BLaER1 (cell line): ENCODE results near the gene ZNF407.
A peak's percentile ranks its signal among the peaks of the same experiment; 100 is the strongest.
"Not testable (repeated sequence)": the region's sequence is repeated elsewhere in the genome, so short reads cannot be mapped to it uniquely, and the experiment has no call there.

ENCODE experiments used
- H3K27ac ChIP-seq: shearing (Covaris generic); formaldehyde crosslinking; 2 replicates; pipeline ENCODE4 v1.8.1; 2022
- H3K27me3 ChIP-seq: shearing (Covaris generic); formaldehyde crosslinking; 2 replicates; pipeline ENCODE4 v1.8.1; 2022
- H3K36me3 ChIP-seq: shearing (Covaris generic); formaldehyde crosslinking; 2 replicates; pipeline ENCODE4 v1.8.1; 2022
- H3K4me1 ChIP-seq: shearing (Covaris generic); formaldehyde crosslinking; 2 replicates; pipeline ENCODE4 v1.8.1; 2022
- H3K4me2 ChIP-seq: shearing (Covaris generic); formaldehyde crosslinking; 2 replicates; pipeline ENCODE4 v1.8.1; 2022
- H3K4me3 ChIP-seq: shearing (Covaris generic); formaldehyde crosslinking; 2 replicates; pipeline ENCODE4 v1.8.1; 2022
- H3K9ac ChIP-seq: shearing (Covaris generic); formaldehyde crosslinking; 2 replicates; pipeline ENCODE4 v1.8.1; 2022
- H3K9me3 ChIP-seq: shearing (Covaris generic); formaldehyde crosslinking; 2 replicates; pipeline ENCODE4 v1.8.1; 2022
- H4K20me1 ChIP-seq: shearing (Covaris generic); formaldehyde crosslinking; 2 replicates; pipeline ENCODE4 v1.8.1; 2022
- Cebpa-rat ChIP-seq: shearing (Covaris generic); IDR thresholded peaks from 2 replicates; pipeline ENCODE4 v1.8.1; 2022

ZNF407 gene

DNA sequence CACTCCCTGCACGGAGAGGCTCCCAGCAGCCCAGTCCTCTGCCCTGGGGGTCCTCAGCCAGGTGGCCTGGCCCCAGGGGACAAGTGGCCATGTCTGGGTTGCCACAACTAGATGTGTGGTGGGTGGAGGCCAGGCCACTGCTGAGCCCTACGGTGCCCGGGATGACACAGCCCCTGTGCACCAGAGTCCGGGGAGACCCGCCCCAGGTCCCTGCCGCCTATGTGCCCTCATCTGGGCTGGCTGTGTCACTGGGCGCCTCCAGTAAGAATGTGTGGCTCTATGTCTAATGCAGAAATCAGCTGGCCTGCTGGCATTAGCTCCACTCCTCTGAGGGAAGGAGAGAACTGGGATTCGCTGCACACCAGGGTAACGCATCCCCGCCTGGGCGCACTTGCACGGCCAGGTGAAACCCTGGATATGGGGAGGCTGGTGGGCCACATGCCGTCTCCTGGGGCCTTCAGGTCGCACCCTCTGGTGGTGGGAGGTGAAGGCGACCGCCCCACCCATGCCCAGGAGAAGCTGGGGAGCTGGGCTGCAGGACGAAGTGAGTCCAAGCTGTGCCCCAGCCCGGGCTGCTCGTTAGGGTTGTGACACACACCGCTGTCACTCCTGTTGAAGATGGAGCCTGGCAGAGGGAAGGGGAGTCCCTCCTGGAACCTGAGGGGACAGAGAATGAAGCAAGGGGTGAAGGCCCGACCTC lies 475.2 kb downstream of the ZNF407 start:
- no peak overlapping the region for H3K4me3 ChIP-seq
- H3K27me3 ChIP-seq: no peaks in the 10 kb centered on the region
- peaks cover 32% of the 10 kb centered on the region for H3K4me1 ChIP-seq
- H3K9ac ChIP-seq: no peak overlapping the region
- H3K4me2 ChIP-seq: no peak overlapping the region
- H4K20me1 ChIP-seq: no peaks in the 10 kb centered on the region
- peaks cover 26% of the 10 kb centered on the region for H3K9me3 ChIP-seq
- H3K36me3 ChIP-seq: no peaks in the 10 kb centered on the region
- no peak for TF ChIP-seq Cebpa-rat
- 0 out of 2 replicates have a peak overlapping the region, but pooled peaks have one; percentile 22 for H3K27ac ChIP-seq

DNA sequence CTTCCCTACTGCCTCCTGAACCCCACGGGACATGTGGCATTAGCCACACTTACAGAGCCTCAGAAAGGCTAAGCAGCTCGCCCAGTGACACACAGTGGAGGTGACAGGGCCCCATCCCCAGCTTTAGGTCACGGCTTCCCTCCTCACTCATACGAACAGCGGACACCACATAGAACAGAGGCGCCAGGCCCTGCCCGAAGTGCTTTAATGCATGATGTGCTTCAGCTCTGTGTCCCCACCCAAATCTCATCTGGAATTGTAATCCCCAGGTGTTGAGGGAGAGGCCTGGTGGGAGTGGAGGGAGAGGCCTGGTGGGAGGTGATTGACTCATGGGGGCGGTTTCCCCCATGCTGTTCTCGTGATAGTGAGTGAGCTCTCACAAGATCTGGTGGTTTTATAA lies 476.0 kb downstream of the ZNF407 start:
- Histone ChIP-seq H3K27ac (0 out of 2 replicates have a peak overlapping the region, but pooled peaks have one; percentile 22), H3K36me3 (no peaks in the 10 kb centered on the region), H3K27me3 (no peaks in the 10 kb centered on the region), H3K9me3 (peaks cover 34% of the 10 kb centered on the region), H3K4me2 (no peak overlapping the region), H3K9ac (no peak overlapping the region), H3K4me1 (peaks cover 32% of the 10 kb centered on the region), H3K4me3 (no peak overlapping the region), H4K20me1 (no peaks in the 10 kb centered on the region)
- TF ChIP-seq Cebpa-rat: no peak

DNA sequence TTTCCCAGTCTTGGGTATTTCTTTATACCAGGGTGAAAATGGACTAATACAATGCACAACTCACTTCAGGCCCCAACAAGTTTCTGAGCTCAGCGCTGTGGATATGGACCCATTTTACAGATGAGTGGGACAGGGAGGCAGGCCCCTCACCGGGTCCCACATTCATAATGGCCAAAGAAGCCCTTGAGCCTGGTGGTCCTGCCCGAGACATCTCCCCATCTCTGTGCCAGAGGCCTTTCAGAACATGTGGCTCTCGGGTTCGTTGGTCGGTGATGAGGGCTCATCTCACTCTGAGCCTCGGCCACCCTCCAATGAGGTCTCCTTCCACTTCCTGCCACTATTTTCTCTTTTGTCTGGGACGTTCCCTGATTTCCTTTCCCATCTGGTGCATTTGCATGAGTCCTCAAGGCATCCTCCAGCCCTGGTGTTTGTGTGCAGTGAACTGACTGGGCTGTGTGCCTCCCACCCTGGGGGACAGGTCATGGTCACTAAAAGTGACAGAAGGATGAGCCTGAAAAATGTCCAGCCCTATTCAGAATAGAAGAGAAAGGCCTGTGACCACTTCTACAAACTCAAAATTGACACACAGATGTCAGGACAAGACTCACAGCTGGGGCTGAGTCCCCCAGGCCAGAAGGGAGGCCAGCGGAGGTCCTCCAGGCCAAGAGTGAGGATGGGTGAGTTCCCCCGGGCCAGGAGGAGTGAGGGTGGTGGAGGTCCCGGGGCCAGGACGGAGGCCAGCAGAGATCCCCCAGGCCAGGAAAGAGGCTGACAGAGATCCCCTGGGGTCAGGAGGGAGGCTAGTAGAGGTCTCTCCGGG lies 476.7 kb downstream of the ZNF407 start:
- Histone ChIP-seq H3K9me3 (peaks cover 34% of the 10 kb centered on the region), H3K27me3 (no peaks in the 10 kb centered on the region), H3K9ac (no peak overlapping the region), H3K27ac (no peak overlapping the region), H4K20me1 (no peaks in the 10 kb centered on the region), H3K4me1 (peaks cover 32% of the 10 kb centered on the region), H3K36me3 (no peaks in the 10 kb centered on the region), H3K4me2 (no peak overlapping the region), H3K4me3 (no peak overlapping the region)
- no peak for TF ChIP-seq Cebpa-rat

DNA sequence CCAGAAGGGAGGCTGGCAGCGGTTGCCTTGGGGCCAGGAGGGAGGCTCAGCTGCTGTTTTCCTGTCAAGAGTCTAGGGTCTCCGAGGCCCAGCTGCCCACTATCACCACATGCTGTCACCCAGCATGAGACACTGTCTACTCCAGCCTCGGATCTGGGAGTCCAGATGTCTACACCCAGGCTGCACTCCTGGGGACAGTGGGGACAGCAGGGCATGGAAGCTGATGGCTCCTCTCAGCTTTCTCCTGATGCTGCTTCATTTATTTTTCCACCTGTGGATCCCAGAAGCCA lies 477.3 kb downstream of the ZNF407 start:
- Histone ChIP-seq H3K4me3 (no peak overlapping the region), H3K9me3 (peaks cover 34% of the 10 kb centered on the region), H3K27ac (no peak overlapping the region), H3K4me2 (no peak overlapping the region), H3K27me3 (no peaks in the 10 kb centered on the region), H3K9ac (no peak overlapping the region), H3K4me1 (peaks cover 26% of the 10 kb centered on the region), H3K36me3 (no peaks in the 10 kb centered on the region), H4K20me1 (no peaks in the 10 kb centered on the region)
- TF ChIP-seq Cebpa-rat: no peak

DNA sequence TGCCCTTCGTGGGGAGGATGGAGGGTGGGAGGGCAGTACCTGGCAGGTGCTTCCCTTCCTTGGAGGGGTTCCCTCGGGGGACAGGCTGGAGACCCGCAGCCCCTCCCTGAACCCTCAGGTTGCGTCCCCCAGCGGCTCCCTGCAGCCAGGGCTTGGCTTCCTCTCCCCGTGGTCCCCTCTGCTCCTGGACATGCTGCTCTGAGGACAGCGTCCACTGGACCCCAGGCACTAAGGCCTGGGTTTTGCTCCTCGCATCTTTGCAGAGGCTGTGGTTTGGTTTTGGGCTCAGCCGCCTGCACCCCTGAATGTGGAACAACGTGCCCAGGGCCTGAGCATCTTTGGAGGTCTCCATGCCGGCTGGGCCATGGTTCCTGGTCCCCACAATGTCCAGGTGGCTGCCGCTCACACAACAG lies 477.8 kb downstream of the ZNF407 start:
- no peaks in the 10 kb centered on the region for H3K27me3 ChIP-seq
- H3K27ac ChIP-seq: no peak overlapping the region
- H3K4me1 ChIP-seq: peaks cover 22% of the 10 kb centered on the region
- H4K20me1 ChIP-seq: no peaks in the 10 kb centered on the region
- no peaks in the 10 kb centered on the region for H3K36me3 ChIP-seq
- H3K4me3 ChIP-seq: no peak overlapping the region
- peaks cover 34% of the 10 kb centered on the region for H3K9me3 ChIP-seq
- no peak overlapping the region for H3K4me2 ChIP-seq
- no peak overlapping the region for H3K9ac ChIP-seq
- TF ChIP-seq Cebpa-rat: no peak

DNA sequence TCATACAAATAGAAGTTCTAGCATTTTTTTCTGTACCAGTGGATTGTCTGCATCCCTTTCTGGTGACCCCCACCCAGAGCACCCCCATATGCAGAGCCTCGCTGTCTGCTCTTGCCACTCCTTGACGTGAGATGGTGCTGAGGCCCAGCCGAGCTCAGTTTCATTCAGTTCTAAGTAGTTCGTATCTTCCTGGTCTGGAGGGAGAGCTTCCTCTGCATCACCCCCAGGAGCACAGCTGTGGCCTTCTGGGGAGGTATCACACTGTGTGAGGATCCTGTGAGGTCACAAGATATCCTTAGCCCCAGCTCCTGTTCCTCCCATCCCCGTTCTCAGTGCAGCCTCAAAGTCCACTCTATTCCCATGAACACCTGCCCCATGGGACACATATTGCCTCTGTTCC lies 478.6 kb downstream of the ZNF407 start:
- TF ChIP-seq Cebpa-rat: no peak
- H3K4me1 ChIP-seq: peaks cover 13% of the 10 kb centered on the region

DNA sequence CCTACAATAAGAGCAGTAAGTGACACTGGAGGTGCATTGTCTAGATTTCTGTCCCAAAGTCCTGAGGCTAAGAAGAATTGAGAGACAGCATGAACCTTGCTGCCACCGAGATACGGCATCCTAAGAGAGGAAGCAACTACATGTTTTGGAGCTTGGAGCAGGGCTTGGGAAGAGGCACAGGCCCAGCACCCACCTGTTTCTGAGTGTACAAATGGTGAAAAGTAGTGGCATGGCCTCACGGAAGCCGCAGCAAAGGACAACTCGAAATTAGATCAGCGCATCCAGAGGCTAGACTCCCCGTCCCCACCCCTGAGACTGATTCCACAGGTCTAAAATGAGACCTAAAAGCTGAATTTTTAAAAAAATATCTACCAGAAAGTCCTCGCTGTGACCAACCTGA lies 483.8 kb downstream of the ZNF407 start:
- peaks cover 24% of the 10 kb centered on the region for H3K9me3 ChIP-seq
- no peaks in the 10 kb centered on the region for H3K4me1 ChIP-seq
- no peaks in the 10 kb centered on the region for H3K27me3 ChIP-seq
- no peak for TF ChIP-seq Cebpa-rat
- no peak overlapping the region for H3K27ac ChIP-seq
- H3K9ac ChIP-seq: no peak overlapping the region
- no peaks in the 10 kb centered on the region for H3K36me3 ChIP-seq
- no peaks in the 10 kb centered on the region for H4K20me1 ChIP-seq
- H3K4me2 ChIP-seq: no peak overlapping the region
- H3K4me3 ChIP-seq: no peak overlapping the region

More for the DNA sequence above, 478.6 kb downstream of the ZNF407 start:
- H3K4me3 ChIP-seq: no peak overlapping the region
- no peaks in the 10 kb centered on the region for H3K36me3 ChIP-seq
- peaks cover 34% of the 10 kb centered on the region for H3K9me3 ChIP-seq
- H4K20me1 ChIP-seq: no peaks in the 10 kb centered on the region
- H3K27ac ChIP-seq: no peak overlapping the region
- H3K4me2 ChIP-seq: no peak overlapping the region
- no peak overlapping the region for H3K9ac ChIP-seq
- no peaks in the 10 kb centered on the region for H3K27me3 ChIP-seq

DNA sequence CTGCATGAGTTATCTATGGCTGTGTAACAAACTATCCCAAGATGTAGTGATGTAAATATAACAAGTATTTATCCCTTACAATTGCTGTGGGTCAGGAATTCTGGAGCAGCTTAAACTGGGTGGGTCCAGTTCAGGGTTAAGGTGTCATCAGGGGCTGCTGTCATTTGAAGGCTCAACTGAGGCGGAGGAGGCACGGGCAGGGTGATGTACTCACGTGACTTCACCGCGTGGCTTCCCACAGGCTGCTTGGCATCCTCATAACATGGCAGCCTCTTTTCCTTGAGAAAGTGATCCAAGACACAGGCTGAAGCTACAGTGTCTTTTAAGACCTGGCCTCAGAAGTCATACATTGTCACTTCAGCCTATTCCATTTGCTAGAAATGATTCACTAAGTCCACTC lies 485.5 kb downstream of the ZNF407 start:
- H3K9ac ChIP-seq: no peak overlapping the region
- no peak overlapping the region for H3K4me2 ChIP-seq
- H3K4me1 ChIP-seq: no peaks in the 10 kb centered on the region
- no peaks in the 10 kb centered on the region for H3K36me3 ChIP-seq
- H4K20me1 ChIP-seq: no peaks in the 10 kb centered on the region
- H3K27me3 ChIP-seq: no peaks in the 10 kb centered on the region
- no peak overlapping the region for H3K4me3 ChIP-seq
- H3K27ac ChIP-seq: no peak overlapping the region
- no peak for TF ChIP-seq Cebpa-rat
- H3K9me3 ChIP-seq: peaks cover 20% of the 10 kb centered on the region

DNA sequence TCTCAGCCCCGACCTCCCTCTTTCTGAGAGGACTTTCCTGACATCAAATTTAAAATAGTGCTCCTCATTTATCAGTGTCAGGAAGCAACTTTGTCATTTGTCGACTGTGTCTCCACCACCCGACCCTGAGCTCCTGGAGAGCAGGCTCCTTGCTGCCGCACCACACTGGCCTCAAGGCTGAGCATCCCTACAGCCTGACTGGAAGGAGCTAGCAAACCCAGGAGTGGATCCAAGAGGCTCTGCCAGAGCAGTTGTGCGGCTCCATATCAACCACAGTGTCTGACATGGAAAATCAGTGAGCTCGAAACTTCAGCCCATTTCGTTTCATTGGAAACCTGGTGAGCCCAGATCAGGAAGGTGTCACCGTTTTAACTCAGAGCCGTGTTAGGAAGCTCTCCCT lies 486.1 kb downstream of the ZNF407 start:
- Histone ChIP-seq H3K4me1 (no peaks in the 10 kb centered on the region), H3K27me3 (no peaks in the 10 kb centered on the region), H3K9me3 (peaks cover 15% of the 10 kb centered on the region; the same call in 1 of the 2 replicates), H3K9ac (no peak overlapping the region), H3K4me2 (no peak overlapping the region), H4K20me1 (no peaks in the 10 kb centered on the region), H3K36me3 (no peaks in the 10 kb centered on the region), H3K4me3 (no peak overlapping the region), H3K27ac (no peak overlapping the region)
- no peak for TF ChIP-seq Cebpa-rat

DNA sequence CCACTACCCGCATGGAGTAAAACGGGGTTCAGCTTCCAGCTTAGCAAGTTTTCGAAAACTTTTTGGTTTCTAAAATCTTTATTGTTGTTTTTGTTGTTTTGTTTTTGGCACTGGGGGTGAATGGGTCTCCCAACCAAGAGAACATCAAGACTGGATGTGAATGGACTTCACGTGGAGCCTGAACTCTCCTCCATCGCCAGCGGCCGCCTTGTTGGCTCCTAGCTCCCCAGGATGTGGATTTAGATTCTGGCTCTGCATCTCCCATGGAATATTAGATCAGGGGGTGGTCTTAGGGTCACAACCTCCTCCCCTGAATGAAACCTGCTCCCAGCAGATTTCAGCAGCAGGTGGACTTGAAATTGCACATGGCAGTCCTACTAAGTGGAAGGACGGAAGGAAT lies 488.0 kb downstream of the ZNF407 start:
- H3K27me3 ChIP-seq, H3K4me3 ChIP-seq, H3K4me2 ChIP-seq: not testable (repeated sequence)

More for the DNA sequence above, 488.0 kb downstream of the ZNF407 start:
- H3K36me3 ChIP-seq, H3K27ac ChIP-seq, H3K4me1 ChIP-seq, H4K20me1 ChIP-seq, H3K9ac ChIP-seq: not testable (repeated sequence)
- H3K9me3 ChIP-seq: peaks cover 15% of the 10 kb centered on the region; the same call in 1 of the 2 replicates
